Transverse colon (tissue), 4 donors: ENCODE results near the gene GDPD2.

ENCODE experiments used
- EP300 ChIP-seq: sonication (generic); formaldehyde crosslinking; IDR thresholded peaks from one replicate; pipeline ENCODE4 v1.6.1; 2017; ENCODE audit warnings: antibody characterized with exemption, low read depth
- POLR2A ChIP-seq: fragments of 450-650 bp; IDR thresholded peaks from one replicate; pipeline ENCODE4 v1.6.1; 2016; ENCODE audit warnings: antibody characterized with exemption, mild to moderate bottlenecking, moderate library complexity
- POLR2AphosphoS5 ChIP-seq, 3 donors: sonication (generic); formaldehyde crosslinking; IDR thresholded peaks; one replicate each; pipeline ENCODE4 v1.6.1; 2016; ENCODE audit warnings: antibody characterized with exemption in 3 of 3
- TF ChIP-seq, protein P1 (sequence below), 5 experiments: fragments of 200-600 bp in 3 of 5; fragments of 450-650 bp in 2 of 5; sonication (generic) in 3 of 5; IDR thresholded peaks; 1 replicate in 2 of 5; 2 replicates in 3 of 5; pipeline ENCODE4 v1.5.1; 2016 to 2017; ENCODE audit warnings: antibody characterized with exemption in 5 of 5, inconsistent platforms in 3 of 5, mild to moderate bottlenecking in 2 of 5, moderate library complexity in 1 of 5

DNA sequence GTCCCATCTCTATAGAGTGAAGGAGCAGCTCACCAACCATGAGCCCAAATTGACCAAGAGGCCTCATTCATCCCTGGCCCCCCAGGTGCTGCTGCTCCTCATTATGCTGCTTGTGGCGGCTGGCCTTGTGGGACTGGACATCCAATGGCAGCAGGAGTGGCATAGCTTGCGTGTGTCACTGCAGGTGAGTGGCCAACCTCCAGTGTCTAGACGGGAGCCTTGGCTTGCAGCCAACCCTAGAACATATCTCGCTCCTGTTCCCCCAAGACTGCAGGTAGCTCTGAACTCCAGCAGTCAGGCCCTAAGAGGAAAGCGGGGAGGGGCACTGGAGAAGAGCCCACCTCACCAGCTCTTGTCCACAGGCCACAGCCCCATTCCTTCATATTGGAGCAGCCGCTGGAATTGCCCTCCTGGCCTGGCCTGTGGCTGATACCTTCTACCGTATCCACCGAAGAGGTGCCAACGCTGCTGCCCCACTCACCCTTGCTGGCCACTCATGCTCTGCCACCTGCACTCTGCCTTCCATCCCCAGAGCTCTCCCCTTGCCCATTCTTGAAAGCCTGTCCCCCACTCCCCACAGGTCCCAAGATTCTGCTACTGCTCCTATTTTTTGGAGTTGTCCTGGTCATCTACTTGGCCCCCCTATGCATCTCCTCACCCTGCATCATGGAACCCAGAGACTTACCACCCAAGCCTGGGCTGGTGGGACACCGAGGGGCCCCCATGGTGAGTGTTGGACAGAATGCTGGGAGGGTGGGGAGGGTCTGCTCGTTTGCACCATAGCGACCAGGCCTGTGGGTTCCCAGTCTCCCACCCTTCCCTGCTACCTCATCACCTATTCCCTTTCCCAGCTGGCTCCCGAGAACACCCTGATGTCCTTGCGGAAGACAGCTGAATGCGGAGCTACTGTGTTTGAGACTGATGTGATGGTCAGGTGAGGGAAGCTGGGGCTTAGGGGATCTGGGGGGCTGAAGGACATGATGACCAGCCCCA, 3.5 kb downstream of the GDPD2 start:
- TF ChIP-seq POLR2A (no peak), EP300 (no peak), POLR2AphosphoS5 (IDR thresholded peaks at IDR 0.05) (no peak)
- TF ChIP-seq, protein P1, sequence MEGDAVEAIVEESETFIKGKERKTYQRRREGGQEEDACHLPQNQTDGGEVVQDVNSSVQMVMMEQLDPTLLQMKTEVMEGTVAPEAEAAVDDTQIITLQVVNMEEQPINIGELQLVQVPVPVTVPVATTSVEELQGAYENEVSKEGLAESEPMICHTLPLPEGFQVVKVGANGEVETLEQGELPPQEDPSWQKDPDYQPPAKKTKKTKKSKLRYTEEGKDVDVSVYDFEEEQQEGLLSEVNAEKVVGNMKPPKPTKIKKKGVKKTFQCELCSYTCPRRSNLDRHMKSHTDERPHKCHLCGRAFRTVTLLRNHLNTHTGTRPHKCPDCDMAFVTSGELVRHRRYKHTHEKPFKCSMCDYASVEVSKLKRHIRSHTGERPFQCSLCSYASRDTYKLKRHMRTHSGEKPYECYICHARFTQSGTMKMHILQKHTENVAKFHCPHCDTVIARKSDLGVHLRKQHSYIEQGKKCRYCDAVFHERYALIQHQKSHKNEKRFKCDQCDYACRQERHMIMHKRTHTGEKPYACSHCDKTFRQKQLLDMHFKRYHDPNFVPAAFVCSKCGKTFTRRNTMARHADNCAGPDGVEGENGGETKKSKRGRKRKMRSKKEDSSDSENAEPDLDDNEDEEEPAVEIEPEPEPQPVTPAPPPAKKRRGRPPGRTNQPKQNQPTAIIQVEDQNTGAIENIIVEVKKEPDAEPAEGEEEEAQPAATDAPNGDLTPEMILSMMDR (IDR thresholded peaks at IDR 0.05): no peak
